GM12878 (cell line): ENCODE measurements around the gene CLDN10. TPM values are rescaled to one million over a fixed set of nuclear protein-coding genes. Genes with fewer than 3 reads are reported as not detected.

ENCODE experiments used
- ATAC-seq: fragments of 200-7000 bp; cut with Tn5 transposase; 3 replicates; pipeline ENCODE4 v1.9.1; 2020; ENCODE audit warnings: mild to moderate bottlenecking, moderate library complexity
- BruUV-seq: library from RNA; stranded (reverse); fragments of 400-500 nt; replicated peaks from 2 replicates; lab custom pipeline; 2021; lab: Mats Ljungman, UMichigan
- CTCF ChIA-PET: fragments of 300-600 bp; sonication (Branson Sonifier 250); formaldehyde crosslinking; extraction: SDS; loops from one replicate; lab custom pipeline; 2021; ENCODE audit warnings: inconsistent platforms; lab: Yijun Ruan, JAX
- POLR2A ChIA-PET: fragments of 350-600 bp; formaldehyde crosslinking; extraction: SDS; loops from one replicate; lab custom pipeline; 2021; ENCODE audit warnings: inconsistent platforms; lab: Charles Lee
- RAD21 ChIA-PET: fragments of 300-600 bp; sonication (Branson Sonifier 250); formaldehyde crosslinking; loops from one replicate; lab custom pipeline; 2023; ENCODE audit warnings: antibody characterized with exemption; ENCODE audit not compliant: unreplicated experiment; lab: Charles Lee
- SMC1A ChIA-PET: fragments of 300-600 bp; sonication (Branson Sonifier 250); formaldehyde crosslinking; loops from one replicate; lab custom pipeline; 2023; ENCODE audit not compliant: unreplicated experiment, uncharacterized antibody; lab: Charles Lee
- DNase-seq: peaks from one replicate; pipeline ENCODE4 v3.0.0-alpha.2; 2011; ENCODE audit warnings: low read depth, low spot score
- FAIRE-seq: peaks from 3 replicates; lab custom pipeline; 2011; peaks lifted over from hg19 to GRCh38; lab: Jason Lieb, UNC
- H2AFZ ChIP-seq: 2 replicates; pipeline ENCODE4 v1.6.0; 2011; ENCODE audit warnings: low read depth, low read length, control low read depth; ENCODE audit not compliant: control insufficient read depth
- H3K27ac ChIP-seq: 2 replicates; pipeline ENCODE4 v1.5.1; 2011; ENCODE audit warnings: control low read depth; ENCODE audit not compliant: control insufficient read depth, insufficient read depth
- H3K27me3 ChIP-seq, 2 experiments: replicated peaks in 1 of 2; 2 replicates each; pipeline versions ENCODE4 v1.6.0 to v1.6.1; 2011; ENCODE audit warnings: low read length in 1 of 2; ENCODE audit not compliant: control insufficient read depth in 2 of 2, insufficient read depth in 2 of 2
- H3K36me3 ChIP-seq, 2 experiments: 2 replicates each; pipeline ENCODE4 v1.5.1; 2011; ENCODE audit warnings: low read length in 1 of 2; ENCODE audit not compliant: control insufficient read depth in 2 of 2, insufficient read depth in 2 of 2
- H3K4me1 ChIP-seq: 2 replicates; pipeline ENCODE4 v1.6.1; 2011; ENCODE audit warnings: mild to moderate bottlenecking, low read length, moderate library complexity, mixed read lengths; ENCODE audit not compliant: control insufficient read depth, insufficient read depth
- H3K4me2 ChIP-seq: 2 replicates; pipeline ENCODE4 v1.6.0; 2011; ENCODE audit warnings: control low read depth; ENCODE audit not compliant: control insufficient read depth, insufficient read depth
- H3K4me3 ChIP-seq: fragments of 200-600 bp; sonication (generic); 2 replicates; pipeline ENCODE4 v1.5.1; 2016
- H3K79me2 ChIP-seq: 2 replicates; pipeline ENCODE4 v1.6.0; 2011; ENCODE audit warnings: low read length; ENCODE audit not compliant: control insufficient read depth, insufficient read depth
- H3K9ac ChIP-seq: 2 replicates; pipeline ENCODE4 v1.8.0; 2011; ENCODE audit warnings: low read length, control low read depth, mixed read lengths; ENCODE audit not compliant: control insufficient read depth, insufficient read depth
- H3K9me3 ChIP-seq: replicated peaks from 3 replicates; pipeline ENCODE4 v1.5.1; 2011; ENCODE audit warnings: mild to moderate bottlenecking, low read length; ENCODE audit not compliant: control insufficient read depth, insufficient read depth
- H4K20me1 ChIP-seq: 2 replicates; pipeline ENCODE4 v1.6.0; 2011; ENCODE audit not compliant: control insufficient read depth, insufficient read depth
- MYC ChIP-seq: IDR thresholded peaks from 2 replicates; pipeline ENCODE4 v1.6.1; 2011; ENCODE audit warnings: mild to moderate bottlenecking, low read length, moderate library complexity, inconsistent platforms; ENCODE audit not compliant: insufficient read depth, insufficient replicate concordance, insufficient read length, severe bottlenecking
- NFYB ChIP-seq: IDR thresholded peaks from 2 replicates; pipeline ENCODE4 v1.6.1; 2011; ENCODE audit warnings: low read depth, mild to moderate bottlenecking, low read length, improper control_type of control experiment, moderate library complexity; ENCODE audit not compliant: insufficient read depth
- RBBP5 ChIP-seq: fragments of 200-600 bp; sonication (generic); conservative IDR thresholded peaks from 2 replicates; pipeline ENCODE4 v1.6.1; 2016
- STAT1 ChIP-seq: fragments of 450-650 bp; conservative IDR thresholded peaks from 2 replicates; pipeline ENCODE4 v1.6.1; 2014; ENCODE audit warnings: antibody characterized with exemption, mild to moderate bottlenecking
- TCF12 ChIP-seq: IDR thresholded peaks from 2 replicates; pipeline ENCODE4 v1.6.1; 2011; ENCODE audit warnings: low read depth, mild to moderate bottlenecking, low read length
- ZNF384 ChIP-seq: IDR thresholded peaks from 2 replicates; pipeline ENCODE4 v1.6.1; 2012; ENCODE audit warnings: low read depth, mild to moderate bottlenecking, low read length, improper control_type of control experiment, borderline replicate concordance
- WGBS: methylation state at CpG from one replicate; pipeline ENCODE4 v1.1.6; 2016; ENCODE audit warnings: low lambda C conversion rate; ENCODE audit not compliant: insufficient replicate concordance, insufficient coverage; ENCODE audit errors: missing lambda C conversion rate; 5-methylcytosine and 5-hydroxymethylcytosine counted together
- in situ Hi-C: fragments of 300-500 bp; cut with MboI; formaldehyde crosslinking; loops from 9 replicates; pipeline ENCODE4 v1.14.3; 2018; ENCODE audit warnings: mixed read lengths
- intact Hi-C: fragments of 100-400 bp; cut with micrococcal nuclease; formaldehyde crosslinking; loops from one replicate; pipeline ENCODE4 v1.14.2; 2022; ENCODE audit not compliant: unreplicated experiment
- polyA plus RNA-seq, 11 experiments: library from polyadenylated mRNA; depleted of rRNA in 4 of 11; unstranded in 6 of 11; stranded (reverse) in 5 of 11; fragments of >200 nt; fragmentation: Nextera tagmentation in 4 of 11; fragmentation: Illumina TruSeq in 1 of 11; extraction: Ambion mirVana in 4 of 11; extraction: Trizol in 1 of 11; gene quantifications; 1 replicate in 1 of 11; 2 replicates in 10 of 11; pipeline versions ENCODE4 v1.2.1 to v1.2.3, GENCODE V29; 2011 to 2016; ENCODE audit warnings: inconsistent platforms in 2 of 11, missing spikeins in 2 of 11, low read depth in 1 of 11
- total RNA-seq, 4 experiments: library from RNA; depleted of rRNA in 3 of 4; stranded (reverse); fragments of >200 nt in 3 of 4; fragmentation: Illumina TruSeq in 1 of 4; extraction: Trizol in 1 of 4; gene quantifications; 2 replicates each; pipeline versions ENCODE4 v1.2.1 to v1.2.3, GENCODE V29; 2013 to 2021
- TF ChIP-seq, protein P1 (sequence below): fragments of 450-650 bp; conservative IDR thresholded peaks from 2 replicates; pipeline ENCODE4 v1.6.1; 2017; ENCODE audit warnings: mild to moderate bottlenecking, moderate library complexity
- TF ChIP-seq, protein P2 (sequence below): IDR thresholded peaks from 2 replicates; pipeline ENCODE4 v1.6.1; 2012; ENCODE audit warnings: improper control_type of control experiment, low read depth, low read length; ENCODE audit not compliant: insufficient replicate concordance

Gene CLDN10
- total and polyA plus RNA-seq, 10 of the 15 experiments (the other 5 are each of a cell fraction or from before 2014, with no cell fraction given) = not detected

DNA sequence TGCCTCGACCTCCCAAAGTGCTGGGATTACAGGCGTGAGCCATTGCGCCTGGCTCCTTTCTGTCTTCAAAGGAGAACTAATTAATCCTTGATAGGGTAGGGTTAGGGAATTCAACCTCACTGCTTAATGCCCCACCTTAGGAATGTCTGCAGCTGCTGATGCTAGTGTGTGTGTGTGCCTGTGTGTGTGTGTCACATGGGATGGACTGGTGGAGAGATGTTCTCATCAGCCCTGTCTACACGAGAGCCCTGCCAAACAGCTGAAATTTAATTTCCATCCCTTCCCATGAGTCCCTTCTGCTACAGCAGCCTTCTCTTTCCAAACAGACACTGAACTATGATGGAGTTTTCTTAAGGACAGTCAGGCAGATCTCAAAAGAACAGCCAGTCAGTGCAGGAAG, 46.5 kb upstream of the CLDN10 start:
- DNase-seq (no peak), ATAC-seq (no peak), FAIRE-seq (no peak)
- H3K9me3 ChIP-seq = no peaks in the 10 kb centered on the region; the same call in 2 of the 3 replicates
- RAD21 ChIA-PET = no interaction called here
- SMC1A ChIA-PET = no interaction called here
- H3K4me1 ChIP-seq = no peaks in the 10 kb centered on the region; the same call in 1 of the 2 replicates
- H2AFZ ChIP-seq = no peak overlapping the region
- H3K9ac ChIP-seq = no peak overlapping the region
- intact Hi-C loops (no loop called here), in situ Hi-C loops (no loop called here)
- no peak for TF ChIP-seq STAT1
- CTCF ChIA-PET = no interaction called here
- BruUV-seq = no TSS peak
- WGBS = 60% methylated on average over 4 of the region's 4 CpGs
- H3K27me3 ChIP-seq = no peaks in the 10 kb centered on the region
- POLR2A ChIA-PET = no interaction called here
- no peaks in the 10 kb centered on the region for H3K36me3 ChIP-seq
- H3K79me2 ChIP-seq = no peaks in the 10 kb centered on the region
- no peak overlapping the region for H3K4me2 ChIP-seq
- no peaks in the 10 kb centered on the region for H4K20me1 ChIP-seq
- H3K4me3 ChIP-seq = no peak overlapping the region
- H3K27ac ChIP-seq = no peak overlapping the region

DNA sequence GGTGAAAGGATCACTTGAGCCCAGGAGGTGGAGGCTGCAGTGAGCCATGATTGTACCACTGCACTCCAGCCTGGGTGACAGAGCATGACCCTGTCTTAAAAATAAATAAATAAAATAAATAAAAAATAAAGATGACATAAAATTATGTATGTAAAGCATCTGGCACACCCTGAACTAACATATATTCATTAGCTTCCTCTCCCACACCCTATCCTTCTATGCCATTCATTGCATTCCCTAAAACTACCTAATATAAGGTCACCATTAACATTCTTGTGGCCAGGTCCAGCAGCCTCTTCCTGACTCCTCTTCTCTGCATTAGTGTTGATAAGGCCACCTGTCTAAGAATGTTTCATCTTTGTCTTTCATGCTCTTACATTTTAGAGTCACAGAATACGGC, 44.5 kb upstream of the CLDN10 start:
- intact Hi-C loops (no loop called here), in situ Hi-C loops (no loop called here)
- FAIRE-seq (no peak), ATAC-seq (no peak), DNase-seq (no peak)
- Histone ChIP-seq H3K27ac (no peak overlapping the region), H3K9me3 (no peaks in the 10 kb centered on the region), H4K20me1 (no peaks in the 10 kb centered on the region), H3K4me3 (no peak overlapping the region), H3K9ac (no peak overlapping the region), H3K4me2 (no peak overlapping the region), H3K79me2 (no peaks in the 10 kb centered on the region), H3K27me3 (no peaks in the 10 kb centered on the region), H3K4me1 (no peaks in the 10 kb centered on the region; the same call in 1 of the 2 replicates), H2AFZ (no peak overlapping the region), H3K36me3 (no peaks in the 10 kb centered on the region)
- SMC1A ChIA-PET = no interaction called here
- CTCF ChIA-PET = no interaction called here
- RAD21 ChIA-PET = no interaction called here
- whole genome bisulfite sequencing = 0% methylated on average over 1 of the region's 1 CpG
- POLR2A ChIA-PET = no interaction called here
- no TSS peak for BruUV-seq
- TF ChIP-seq, protein P1, sequence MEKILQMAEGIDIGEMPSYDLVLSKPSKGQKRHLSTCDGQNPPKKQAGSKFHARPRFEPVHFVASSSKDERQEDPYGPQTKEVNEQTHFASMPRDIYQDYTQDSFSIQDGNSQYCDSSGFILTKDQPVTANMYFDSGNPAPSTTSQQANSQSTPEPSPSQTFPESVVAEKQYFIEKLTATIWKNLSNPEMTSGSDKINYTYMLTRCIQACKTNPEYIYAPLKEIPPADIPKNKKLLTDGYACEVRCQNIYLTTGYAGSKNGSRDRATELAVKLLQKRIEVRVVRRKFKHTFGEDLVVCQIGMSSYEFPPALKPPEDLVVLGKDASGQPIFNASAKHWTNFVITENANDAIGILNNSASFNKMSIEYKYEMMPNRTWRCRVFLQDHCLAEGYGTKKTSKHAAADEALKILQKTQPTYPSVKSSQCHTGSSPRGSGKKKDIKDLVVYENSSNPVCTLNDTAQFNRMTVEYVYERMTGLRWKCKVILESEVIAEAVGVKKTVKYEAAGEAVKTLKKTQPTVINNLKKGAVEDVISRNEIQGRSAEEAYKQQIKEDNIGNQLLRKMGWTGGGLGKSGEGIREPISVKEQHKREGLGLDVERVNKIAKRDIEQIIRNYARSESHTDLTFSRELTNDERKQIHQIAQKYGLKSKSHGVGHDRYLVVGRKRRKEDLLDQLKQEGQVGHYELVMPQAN = no peak
- no peak for TF ChIP-seq TCF12
- TF ChIP-seq RBBP5 = no peak
- TF ChIP-seq ZNF384 = no peak
- no peak for TF ChIP-seq NFYB
- TF ChIP-seq, protein P2, sequence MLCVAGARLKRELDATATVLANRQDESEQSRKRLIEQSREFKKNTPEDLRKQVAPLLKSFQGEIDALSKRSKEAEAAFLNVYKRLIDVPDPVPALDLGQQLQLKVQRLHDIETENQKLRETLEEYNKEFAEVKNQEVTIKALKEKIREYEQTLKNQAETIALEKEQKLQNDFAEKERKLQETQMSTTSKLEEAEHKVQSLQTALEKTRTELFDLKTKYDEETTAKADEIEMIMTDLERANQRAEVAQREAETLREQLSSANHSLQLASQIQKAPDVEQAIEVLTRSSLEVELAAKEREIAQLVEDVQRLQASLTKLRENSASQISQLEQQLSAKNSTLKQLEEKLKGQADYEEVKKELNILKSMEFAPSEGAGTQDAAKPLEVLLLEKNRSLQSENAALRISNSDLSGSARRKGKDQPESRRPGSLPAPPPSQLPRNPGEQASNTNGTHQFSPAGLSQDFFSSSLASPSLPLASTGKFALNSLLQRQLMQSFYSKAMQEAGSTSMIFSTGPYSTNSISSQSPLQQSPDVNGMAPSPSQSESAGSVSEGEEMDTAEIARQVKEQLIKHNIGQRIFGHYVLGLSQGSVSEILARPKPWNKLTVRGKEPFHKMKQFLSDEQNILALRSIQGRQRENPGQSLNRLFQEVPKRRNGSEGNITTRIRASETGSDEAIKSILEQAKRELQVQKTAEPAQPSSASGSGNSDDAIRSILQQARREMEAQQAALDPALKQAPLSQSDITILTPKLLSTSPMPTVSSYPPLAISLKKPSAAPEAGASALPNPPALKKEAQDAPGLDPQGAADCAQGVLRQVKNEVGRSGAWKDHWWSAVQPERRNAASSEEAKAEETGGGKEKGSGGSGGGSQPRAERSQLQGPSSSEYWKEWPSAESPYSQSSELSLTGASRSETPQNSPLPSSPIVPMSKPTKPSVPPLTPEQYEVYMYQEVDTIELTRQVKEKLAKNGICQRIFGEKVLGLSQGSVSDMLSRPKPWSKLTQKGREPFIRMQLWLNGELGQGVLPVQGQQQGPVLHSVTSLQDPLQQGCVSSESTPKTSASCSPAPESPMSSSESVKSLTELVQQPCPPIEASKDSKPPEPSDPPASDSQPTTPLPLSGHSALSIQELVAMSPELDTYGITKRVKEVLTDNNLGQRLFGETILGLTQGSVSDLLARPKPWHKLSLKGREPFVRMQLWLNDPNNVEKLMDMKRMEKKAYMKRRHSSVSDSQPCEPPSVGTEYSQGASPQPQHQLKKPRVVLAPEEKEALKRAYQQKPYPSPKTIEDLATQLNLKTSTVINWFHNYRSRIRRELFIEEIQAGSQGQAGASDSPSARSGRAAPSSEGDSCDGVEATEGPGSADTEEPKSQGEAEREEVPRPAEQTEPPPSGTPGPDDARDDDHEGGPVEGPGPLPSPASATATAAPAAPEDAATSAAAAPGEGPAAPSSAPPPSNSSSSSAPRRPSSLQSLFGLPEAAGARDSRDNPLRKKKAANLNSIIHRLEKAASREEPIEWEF = no peak
- no peak for TF ChIP-seq MYC
